Endothelial cell of umbilical vein (primary cell): Measurements from ENCODE around the gene CDCP2. TPM values are rescaled to one million over a fixed set of nuclear protein-coding genes. Genes with fewer than 3 reads are reported as not detected.

Experiments
- BruUV-seq: library from RNA; stranded (reverse); fragments of 400-500 nt; replicated peaks from 2 replicates; lab custom pipeline; 2021; lab: Mats Ljungman, UMichigan
- CTCF ChIA-PET: fragments of 300-600, 350-600 bp; sonication (Branson Sonifier 250); formaldehyde crosslinking; loops from one replicate; lab custom pipeline; 2021; ENCODE audit warnings: antibody characterized with exemption, inconsistent platforms; lab: Charles Lee
- POLR2A ChIA-PET: fragments of 300-600, 350-600 bp; sonication (Branson Sonifier 250); formaldehyde crosslinking; loops from one replicate; lab custom pipeline; 2021; ENCODE audit warnings: antibody characterized with exemption, inconsistent platforms; lab: Charles Lee
- DNase-seq: peaks from one replicate; pipeline ENCODE4 v3.0.0-alpha.2; 2011; ENCODE audit warnings: low read depth, low spot score
- FAIRE-seq: peaks from 2 replicates; lab custom pipeline; 2011; peaks lifted over from hg19 to GRCh38; lab: Jason Lieb, UNC
- H2AFZ ChIP-seq: 2 replicates; pipeline ENCODE4 v1.6.0; 2012; ENCODE audit warnings: low read depth, low read length, control low read depth, inconsistent platforms
- H3K27ac ChIP-seq: 2 replicates; pipeline ENCODE4 v1.5.1; 2011; ENCODE audit warnings: low read depth, mild to moderate bottlenecking, control low read depth, low read length, moderate library complexity; ENCODE audit not compliant: insufficient read depth
- H3K27me3 ChIP-seq, 2 experiments: 2 replicates each; pipeline versions ENCODE4 v1.6.0 to v1.6.1; 2011; ENCODE audit warnings: low read length in 2 of 2, mixed read lengths in 1 of 2; ENCODE audit not compliant: control insufficient read depth in 2 of 2, insufficient read depth in 2 of 2
- H3K36me3 ChIP-seq, 2 experiments: 2 replicates in 1 of 2; 3 replicates in 1 of 2; pipeline ENCODE4 v1.5.1; 2011; ENCODE audit warnings: low read length in 2 of 2, mild to moderate bottlenecking in 1 of 2, moderate library complexity in 1 of 2; ENCODE audit not compliant: control insufficient read depth in 2 of 2, insufficient read depth in 2 of 2; ENCODE audit errors: extremely low read depth in 1 of 2
- H3K4me1 ChIP-seq: 3 replicates; pipeline ENCODE4 v1.5.1; 2011; ENCODE audit warnings: mild to moderate bottlenecking, low read length; ENCODE audit not compliant: control insufficient read depth, insufficient read depth; ENCODE audit errors: extremely low read depth
- H3K4me2 ChIP-seq: 2 replicates; pipeline ENCODE4 v1.6.1; 2011; ENCODE audit warnings: low read length, control low read depth, mixed read lengths; ENCODE audit not compliant: insufficient read depth
- H3K4me3 ChIP-seq, 3 experiments: fragments of 200-600 bp in 1 of 3; sonication (generic), shearing (Covaris generic) in 1 of 3; replicated peaks in 1 of 3; 2 replicates each; pipeline ENCODE4 v1.5.1; 2011 to 2016; ENCODE audit warnings: control low read depth in 3 of 3, low read length in 3 of 3, mild to moderate bottlenecking in 2 of 3, inconsistent platforms in 1 of 3, low read depth in 1 of 3, moderate library complexity in 1 of 3; ENCODE audit not compliant: insufficient read depth in 1 of 3
- H3K79me2 ChIP-seq: 2 replicates; pipeline ENCODE4 v1.6.0; 2012; ENCODE audit warnings: low read length, inconsistent platforms; ENCODE audit not compliant: control insufficient read depth, insufficient read depth
- H3K9ac ChIP-seq: replicated peaks from 2 replicates; pipeline ENCODE3; 2011; ENCODE audit warnings: low read length, control low read depth; ENCODE audit not compliant: insufficient read depth; ENCODE audit errors: extremely low read depth
- H3K9me1 ChIP-seq: replicated peaks from 3 replicates; pipeline ENCODE4 v1.6.0; 2011; ENCODE audit warnings: mild to moderate bottlenecking, low read length; ENCODE audit not compliant: control insufficient read depth, insufficient read depth; ENCODE audit errors: extremely low read depth
- H3K9me3 ChIP-seq: replicated peaks from 2 replicates; pipeline ENCODE4 v1.5.1; 2012; ENCODE audit warnings: low read length, inconsistent platforms; ENCODE audit not compliant: control insufficient read depth, insufficient read depth
- H4K20me1 ChIP-seq: replicated peaks from 2 replicates; pipeline ENCODE3; 2011; ENCODE audit warnings: mild to moderate bottlenecking, low read length; ENCODE audit not compliant: control insufficient read depth, insufficient read depth; ENCODE audit errors: extremely low read depth
- CTCF ChIP-seq, 2 donors: IDR thresholded peaks; 1 replicate in 1 of 2; 2 replicates in 1 of 2; pipeline ENCODE4 v1.5.1; 2011; ENCODE audit warnings: low read length in 2 of 2, mild to moderate bottlenecking in 2 of 2, moderate library complexity in 2 of 2, control low read depth in 1 of 2, inconsistent platforms in 1 of 2, low read depth in 1 of 2; ENCODE audit not compliant: insufficient read depth in 1 of 2; ENCODE audit errors: extremely low read depth in 1 of 2
- EZH2 ChIP-seq: IDR thresholded peaks from 2 replicates; pipeline ENCODE4 v1.6.1; 2012; ENCODE audit warnings: borderline replicate concordance, low read depth, mild to moderate bottlenecking, moderate library complexity, low read length, inconsistent platforms; ENCODE audit not compliant: severe bottlenecking
- FOS ChIP-seq: IDR thresholded peaks from 2 replicates; pipeline ENCODE4 v1.6.1; 2011; ENCODE audit warnings: mild to moderate bottlenecking, low read length, moderate library complexity, borderline replicate concordance; ENCODE audit not compliant: insufficient read depth
- GATA2 ChIP-seq: IDR thresholded peaks from 2 replicates; pipeline ENCODE4 v1.7.0; 2011; ENCODE audit warnings: low read depth, mild to moderate bottlenecking, moderate library complexity, mixed read lengths, low read length; ENCODE audit not compliant: insufficient read length, insufficient read depth
- JUN ChIP-seq: IDR thresholded peaks from 2 replicates; pipeline ENCODE4 v1.6.1; 2011; ENCODE audit warnings: borderline replicate concordance, low read depth; ENCODE audit not compliant: insufficient read length, insufficient read depth
- MYC ChIP-seq: IDR thresholded peaks from one replicate; pipeline ENCODE4 v1.6.1; 2011; ENCODE audit warnings: mild to moderate bottlenecking, low read depth, low read length
- POLR2A ChIP-seq: IDR thresholded peaks from 2 replicates; pipeline ENCODE4 v1.6.1; 2012; ENCODE audit warnings: low read depth, mild to moderate bottlenecking, control low read depth, low read length
- dilution Hi-C: fragments of 300-500 bp; cut with MboI; formaldehyde crosslinking; loops from one replicate; pipeline ENCODE4 v1.15.0; 2019; ENCODE audit warnings: low sequenced_read_pairs; ENCODE audit not compliant: extremely low pct_ligation_motif_present
- intact Hi-C: fragments of 100-400 bp; cut with micrococcal nuclease; formaldehyde crosslinking; loops from one replicate; pipeline ENCODE4 v1.10.0; 2022
- polyA plus RNA-seq, 4 experiments: library from polyadenylated mRNA; depleted of rRNA in 3 of 4; stranded (reverse) in 3 of 4; unstranded in 1 of 4; fragments of >200 nt; gene quantifications; 2 replicates each; pipeline versions ENCODE4 v1.2.1 to v1.2.3, GENCODE V29; 2011 to 2012; ENCODE audit warnings: missing spikeins in 1 of 4
- total RNA-seq: library from RNA; stranded (reverse); gene quantifications from 2 replicates; pipeline ENCODE4 v1.2.3, GENCODE V29; 2021

The CDCP2 gene
- total and polyA plus RNA-seq, 2 donors (not counting 3 experiments of a cell fraction or from before 2014, with no cell fraction given) = 0.10 TPM; not detected in 1

GRCh38 chr1:54159733-54160316, 7.0 kb upstream of the CDCP2 start:
- Histone ChIP-seq H3K27ac (no peak overlapping the region), H3K9ac (no peak overlapping the region), H3K9me3 (no peaks in the 10 kb centered on the region), H3K27me3 (no peaks in the 10 kb centered on the region), H3K9me1 (no peaks in the 10 kb centered on the region), H3K4me3 (no peak overlapping the region), H3K4me1 (no peaks in the 10 kb centered on the region), H3K36me3 (no peaks in the 10 kb centered on the region), H2AFZ (no peak overlapping the region), H4K20me1 (no peaks in the 10 kb centered on the region), H3K79me2 (no peaks in the 10 kb centered on the region), H3K4me2 (no peak overlapping the region)
- no peak for DNase-seq
- intact Hi-C loops = no loop called here
- dilution Hi-C loops = no loop called here
- ChIA-PET CTCF (interaction anchor here (1.2 to 1.3 kb wide), 2 partner anchors 14 to 38 kb away, joined by 3 read pairs; no protein-coding TSS in a partner anchor), POLR2A (no interaction called here)
- TF ChIP-seq EZH2 = no peak
- TF ChIP-seq JUN = no peak
- TF ChIP-seq POLR2A = no peak
- no peak for TF ChIP-seq GATA2
- no peak for TF ChIP-seq MYC
- TF ChIP-seq CTCF (IDR thresholded peaks at IDR 0.05; ENCODE audit: extremely low read depth in 1 of 2, insufficient read depth in 1 of 2, low read depth in 1 of 2, low read length in 2 of 2) = no peak
- TF ChIP-seq FOS = no peak
- no peak for FAIRE-seq
- no TSS peak for BruUV-seq
